ENCODE measurements around the gene FGFBP1. TPM values are rescaled to one million over a fixed set of nuclear protein-coding genes. Genes with fewer than 3 reads are reported as not detected.

The FGFBP1 gene
- total RNA-seq, 1 donor from 2014 or later = not detected

DNA sequence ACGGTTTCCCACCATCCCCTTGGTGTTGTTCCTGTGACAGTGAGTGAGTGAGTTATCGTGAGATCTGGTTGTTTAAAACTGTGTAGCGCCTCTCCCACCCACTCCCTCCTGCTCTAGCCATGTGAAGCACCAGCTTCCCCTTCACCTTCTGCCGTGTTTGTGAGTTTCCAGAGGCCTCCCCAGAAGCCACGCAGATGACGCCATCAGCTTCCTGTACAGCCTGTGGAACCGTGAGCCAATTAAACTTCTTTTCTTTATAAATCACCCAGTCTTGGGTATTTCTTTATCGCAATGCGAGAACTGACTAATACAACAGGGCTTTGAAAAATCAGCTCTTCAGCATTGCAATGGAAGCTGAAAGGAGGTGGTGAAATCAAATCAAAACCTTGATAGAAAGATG lies 50.0 kb downstream of the FGFBP1 start:
- intact Hi-C loops (cut with DNase I) = loop anchor here (10.0 kb wide), 1 partner anchor 376 kb away; no protein-coding TSS in a partner anchor

More for the DNA sequence above, 50.0 kb downstream of the FGFBP1 start:
- DNase-seq (ENCODE audit: low spot score) = no peak

Other genes with a start within 250 kb of the FGFBP1 start
- 2.5 TPM for gene BST1, start 235.7 kb downstream of the FGFBP1 start, total RNA-seq
- gene CD38, start 160.4 kb downstream of the FGFBP1 start, total RNA-seq = 0.92 TPM
- gene FGFBP2, start 24.4 kb upstream of the FGFBP1 start, total RNA-seq = 2.6 TPM
- 12.6 TPM for gene PROM1, start 145.3 kb upstream of the FGFBP1 start, total RNA-seq